ENCODE results near the gene GDPD5. TPM values are rescaled to one million over a fixed set of nuclear protein-coding genes. Genes with fewer than 3 reads are reported as not detected.

Gene GDPD5
- total RNA-seq, 1 donor from 2014 or later: 9.7 TPM

- intact Hi-C loops (cut with micrococcal nuclease): no loop called here
- Mint-ChIP-seq H3K4me1 (ENCODE audit: low read depth) (no peaks in the 10 kb centered on the region), H3K27me3 (ENCODE audit: insufficient read depth) (peaks cover 6% of the 10 kb centered on the region), H3K4me3 (no peak overlapping the region), H3K27ac (no peak overlapping the region), H3K36me3 (ENCODE audit: low read depth) (no peaks in the 10 kb centered on the region), H3K9me3 (no peaks in the 10 kb centered on the region)
- DNase-seq (ENCODE audit: low spot score): no peak
These were observed 28.7 kb upstream of the GDPD5 start for GRCh38 chr11:75554258-75555022.

GRCh38 chr11:75553889-75554257, 28.1 kb upstream of the GDPD5 start:
- no peak overlapping the region for H3K4me3 Mint-ChIP-seq
- intact Hi-C loops (cut with micrococcal nuclease): no loop called here
- H3K27ac Mint-ChIP-seq: no peak overlapping the region
- no peaks in the 10 kb centered on the region for H3K9me3 Mint-ChIP-seq
- H3K4me1 Mint-ChIP-seq (ENCODE audit: low read depth): no peaks in the 10 kb centered on the region
- H3K36me3 Mint-ChIP-seq (ENCODE audit: low read depth): no peaks in the 10 kb centered on the region
- H3K27me3 Mint-ChIP-seq (ENCODE audit: insufficient read depth): peaks cover 6% of the 10 kb centered on the region
- DNase-seq (ENCODE audit: low spot score): no peak

GRCh38 chr11:75553182-75553581, 27.4 kb upstream of the GDPD5 start:
- no peaks in the 10 kb centered on the region for H3K36me3 Mint-ChIP-seq (ENCODE audit: low read depth)
- intact Hi-C loops (cut with micrococcal nuclease): no loop called here
- H3K4me1 Mint-ChIP-seq (ENCODE audit: low read depth): no peaks in the 10 kb centered on the region
- DNase-seq (ENCODE audit: low spot score): no peak
- peaks cover 6% of the 10 kb centered on the region for H3K27me3 Mint-ChIP-seq (ENCODE audit: insufficient read depth)
- H3K27ac Mint-ChIP-seq: no peak overlapping the region
- no peak overlapping the region for H3K4me3 Mint-ChIP-seq
- H3K9me3 Mint-ChIP-seq: no peaks in the 10 kb centered on the region

GRCh38 chr11:75549370-75549958, 23.7 kb upstream of the GDPD5 start:
- no peak for DNase-seq (ENCODE audit: low spot score)
- H3K27me3 Mint-ChIP-seq (ENCODE audit: insufficient read depth): peaks cover 11% of the 10 kb centered on the region
- H3K4me3 Mint-ChIP-seq: no peak overlapping the region
- H3K4me1 Mint-ChIP-seq (ENCODE audit: low read depth): no peaks in the 10 kb centered on the region
- H3K36me3 Mint-ChIP-seq (ENCODE audit: low read depth): no peaks in the 10 kb centered on the region
- H3K9me3 Mint-ChIP-seq: no peaks in the 10 kb centered on the region
- intact Hi-C loops (cut with micrococcal nuclease): no loop called here
- no peak overlapping the region for H3K27ac Mint-ChIP-seq

GRCh38 chr11:75548595-75549272, 23.0 kb upstream of the GDPD5 start:
- Mint-ChIP-seq H3K27ac (no peak overlapping the region), H3K4me1 (ENCODE audit: low read depth) (no peaks in the 10 kb centered on the region), H3K36me3 (ENCODE audit: low read depth) (no peaks in the 10 kb centered on the region), H3K9me3 (no peaks in the 10 kb centered on the region), H3K4me3 (no peak overlapping the region), H3K27me3 (ENCODE audit: insufficient read depth) (peaks cover 12% of the 10 kb centered on the region)
- intact Hi-C loops (cut with micrococcal nuclease): no loop called here
- DNase-seq (ENCODE audit: low spot score): no peak

- intact Hi-C loops (cut with micrococcal nuclease): loop anchor here (1.0 kb wide), 2 partner anchors 15 to 30 kb away; partner anchors contain the start of gene SERPINH1
- Mint-ChIP-seq H3K27ac (no peak overlapping the region), H3K9me3 (no peaks in the 10 kb centered on the region), H3K4me3 (no peak overlapping the region), H3K4me1 (ENCODE audit: low read depth) (no peaks in the 10 kb centered on the region), H3K27me3 (ENCODE audit: insufficient read depth) (peaks cover 15% of the 10 kb centered on the region), H3K36me3 (ENCODE audit: low read depth) (no peaks in the 10 kb centered on the region)
- DNase-seq (ENCODE audit: low spot score): no peak
These were observed 21.9 kb upstream of the GDPD5 start for GRCh38 chr11:75547617-75548058.

GRCh38 chr11:75547177-75547576, 21.4 kb upstream of the GDPD5 start:
- DNase-seq (ENCODE audit: low spot score): no peak
- H3K27me3 Mint-ChIP-seq (ENCODE audit: insufficient read depth): peaks cover 15% of the 10 kb centered on the region
- H3K4me3 Mint-ChIP-seq: no peak overlapping the region
- no peaks in the 10 kb centered on the region for H3K4me1 Mint-ChIP-seq (ENCODE audit: low read depth)
- intact Hi-C loops (cut with micrococcal nuclease): loop anchor here (1.0 kb wide), 2 partner anchors 15 to 30 kb away; partner anchors contain the start of gene SERPINH1
- no peaks in the 10 kb centered on the region for H3K9me3 Mint-ChIP-seq
- H3K36me3 Mint-ChIP-seq (ENCODE audit: low read depth): no peaks in the 10 kb centered on the region
- H3K27ac Mint-ChIP-seq: no peak overlapping the region

GRCh38 chr11:75543806-75544205, 18.1 kb upstream of the GDPD5 start:
- H3K36me3 Mint-ChIP-seq (ENCODE audit: low read depth): no peaks in the 10 kb centered on the region
- H3K4me1 Mint-ChIP-seq (ENCODE audit: low read depth): no peaks in the 10 kb centered on the region
- H3K27ac Mint-ChIP-seq: no peak overlapping the region
- H3K4me3 Mint-ChIP-seq: no peak overlapping the region
- no peaks in the 10 kb centered on the region for H3K9me3 Mint-ChIP-seq
- H3K27me3 Mint-ChIP-seq (ENCODE audit: insufficient read depth): peaks cover 15% of the 10 kb centered on the region
- intact Hi-C loops (cut with micrococcal nuclease): no loop called here
- no peak for DNase-seq (ENCODE audit: low spot score)

- no peak for DNase-seq (ENCODE audit: low spot score)
- Mint-ChIP-seq H3K4me3 (no peak overlapping the region), H3K4me1 (ENCODE audit: low read depth) (peaks cover 16% of the 10 kb centered on the region), H3K36me3 (ENCODE audit: low read depth) (no peaks in the 10 kb centered on the region), H3K27ac (no peak overlapping the region), H3K27me3 (ENCODE audit: insufficient read depth) (peaks cover 13% of the 10 kb centered on the region), H3K9me3 (no peaks in the 10 kb centered on the region)
- intact Hi-C loops (cut with micrococcal nuclease): no loop called here
These were observed 16.3 kb upstream of the GDPD5 start for GRCh38 chr11:75542088-75542438.

- Mint-ChIP-seq H3K27ac (no peak overlapping the region), H3K4me1 (ENCODE audit: low read depth) (peaks cover 23% of the 10 kb centered on the region), H3K9me3 (no peaks in the 10 kb centered on the region), H3K27me3 (ENCODE audit: insufficient read depth) (peaks cover 11% of the 10 kb centered on the region), H3K4me3 (no peak overlapping the region), H3K36me3 (ENCODE audit: low read depth) (no peaks in the 10 kb centered on the region)
- no peak for DNase-seq (ENCODE audit: low spot score)
- intact Hi-C loops (cut with micrococcal nuclease): no loop called here
These were observed 15.7 kb upstream of the GDPD5 start for GRCh38 chr11:75541193-75542087.

GRCh38 chr11:75539459-75540334, 14.0 kb upstream of the GDPD5 start:
- peaks cover 5% of the 10 kb centered on the region for H3K27me3 Mint-ChIP-seq (ENCODE audit: insufficient read depth)
- peaks cover 30% of the 10 kb centered on the region for H3K4me1 Mint-ChIP-seq (ENCODE audit: low read depth)
- no peaks in the 10 kb centered on the region for H3K36me3 Mint-ChIP-seq (ENCODE audit: low read depth)
- H3K27ac Mint-ChIP-seq: no peak overlapping the region
- H3K9me3 Mint-ChIP-seq: no peaks in the 10 kb centered on the region
- H3K4me3 Mint-ChIP-seq: no peak overlapping the region
- no peak for DNase-seq (ENCODE audit: low spot score)
- intact Hi-C loops (cut with micrococcal nuclease): loop anchor here (5.0 to 10.0 kb wide), 2 partner anchors 128 to 395 kb away; partner anchors contain the start of gene MAP6
